ENCODE measurements around the gene PITPNB. TPM values are rescaled to one million over a fixed set of nuclear protein-coding genes. Genes with fewer than 3 reads are reported as not detected.

The PITPNB gene
- total and polyA plus RNA-seq, 4 donors = 50.7 to 162 (median 102) TPM

GRCh38 chr22:27804470-27805297 is 114.4 kb downstream of the PITPNB start:
- DNase-seq = peak; percentile 79 to 85
- intact Hi-C loops (cut with DNase I) = loop anchor here (1.0 to 10.0 kb wide), 5 partner anchors 202 to 1048 kb away; no protein-coding TSS in a partner anchor
- Histone ChIP-seq H3K4me3 (ENCODE audit: low read length in 2 of 2) (no peak overlapping the region), H3K4me1 (ENCODE audit: control insufficient read depth in 1 of 2, insufficient read depth in 2 of 2, low read length in 2 of 2) (no peaks in the 10 kb centered on the region), H3K9me3 (ENCODE audit: control insufficient read depth, low read length) (no peaks in the 10 kb centered on the region), H3K36me3 (ENCODE audit: control insufficient read depth in 1 of 2, insufficient read depth in 2 of 2, low read length in 1 of 2) (no peaks in the 10 kb centered on the region), H3K27ac (ENCODE audit: low read depth in 1 of 2, low read length in 2 of 2) (no peak overlapping the region), H3K27me3 (ENCODE audit: control insufficient read depth in 1 of 2, insufficient read depth in 2 of 2, low read length in 1 of 2) (no peaks in the 10 kb centered on the region)
- peak; percentile 47 for ATAC-seq (ENCODE audit: low FRiP score)
- WGBS, 2 donors = 43 to 51% methylated on average over 30 to 31 of the region's 31 CpGs

DNA sequence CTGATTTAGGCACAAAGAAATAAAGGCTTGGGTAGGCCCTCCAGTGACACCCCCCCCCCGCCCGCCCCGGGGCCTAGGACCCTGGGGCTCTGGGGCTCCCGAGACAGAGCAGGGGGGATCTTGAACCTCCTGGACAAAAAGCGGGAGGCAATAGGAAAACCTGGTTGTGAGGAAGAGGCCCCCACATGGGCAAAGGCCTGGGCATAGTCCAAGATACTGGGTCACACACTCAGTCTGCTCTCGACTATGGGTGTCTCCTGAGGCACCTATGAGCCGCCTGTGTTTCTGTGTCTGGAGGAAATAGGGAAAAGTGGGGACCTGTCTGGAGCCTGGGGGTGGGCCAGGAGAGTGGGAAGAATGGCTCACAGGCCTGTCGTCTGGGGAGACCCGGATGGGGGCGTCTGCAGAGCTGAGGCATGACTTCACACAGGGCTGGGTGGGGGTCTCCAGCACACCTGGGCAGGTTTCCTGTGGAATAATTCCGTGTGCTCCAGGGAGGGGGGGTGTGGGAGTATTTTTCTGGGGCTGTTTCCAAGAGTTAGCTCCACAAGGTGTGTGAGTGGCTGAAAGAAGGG is 115.1 kb downstream of the PITPNB start:
- Histone ChIP-seq H3K4me1 (ENCODE audit: control insufficient read depth in 1 of 2, insufficient read depth in 2 of 2, low read length in 2 of 2) (no peaks in the 10 kb centered on the region), H3K27ac (ENCODE audit: low read depth in 1 of 2, low read length in 2 of 2) (no peak overlapping the region), H3K36me3 (ENCODE audit: control insufficient read depth in 1 of 2, insufficient read depth in 2 of 2, low read length in 1 of 2) (no peaks in the 10 kb centered on the region), H3K9me3 (ENCODE audit: control insufficient read depth, low read length) (no peaks in the 10 kb centered on the region), H3K27me3 (ENCODE audit: control insufficient read depth in 1 of 2, insufficient read depth in 2 of 2, low read length in 1 of 2) (no peaks in the 10 kb centered on the region), H3K4me3 (ENCODE audit: low read length in 2 of 2) (no peak overlapping the region)
- 36 to 43% methylated on average over 11 of the region's 11 CpGs for WGBS, 2 donors
- intact Hi-C loops (cut with DNase I) = loop anchor here in 1 of 2 donors (1.0 to 10.0 kb wide), 4 partner anchors 202 to 1047 kb away; no protein-coding TSS in a partner anchor
- no peak for DNase-seq
- no peak for ATAC-seq (ENCODE audit: low FRiP score)

DNA sequence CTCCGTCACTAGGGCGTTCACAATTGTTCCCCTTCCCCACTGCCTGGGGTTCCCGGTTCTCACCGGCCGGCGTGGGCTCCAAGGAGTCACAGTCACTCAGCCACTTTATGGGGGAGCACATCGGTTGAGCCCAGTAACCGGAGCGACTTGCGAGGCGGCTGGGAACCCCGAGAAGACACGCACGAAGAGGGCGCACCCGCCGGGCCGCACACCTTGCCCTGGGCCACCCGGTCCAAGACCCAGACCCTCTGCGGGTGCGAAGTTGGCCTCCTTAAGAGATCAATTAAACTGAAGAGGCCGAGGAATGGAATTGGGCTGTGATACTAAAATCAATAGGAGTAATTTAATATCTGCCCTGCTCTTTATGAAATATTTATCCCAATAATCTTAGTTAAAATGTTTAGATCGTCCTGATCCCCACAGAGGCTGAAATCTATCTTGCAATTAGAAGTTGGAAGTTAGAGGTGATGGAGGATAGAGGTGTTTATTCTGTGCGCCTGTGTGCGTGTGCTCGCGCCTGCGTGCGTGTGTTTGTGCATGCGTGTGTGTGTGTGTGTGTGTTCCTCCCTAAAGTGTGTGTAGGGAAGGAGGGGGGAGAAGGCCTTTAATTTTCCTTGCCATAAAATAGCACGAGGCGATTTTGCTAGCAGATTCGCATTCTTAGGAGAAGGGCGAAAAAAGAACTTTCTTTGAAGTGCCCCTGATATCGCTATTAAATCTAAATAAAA is 116.5 kb downstream of the PITPNB start:
- WGBS, 2 donors = 19 to 23% methylated on average over 35 of the region's 35 CpGs
- ATAC-seq (ENCODE audit: low FRiP score) = no peak
- H3K4me1 ChIP-seq (ENCODE audit: control insufficient read depth in 1 of 2, insufficient read depth in 2 of 2, low read length in 2 of 2) = no peaks in the 10 kb centered on the region

More for the DNA sequence above, 116.5 kb downstream of the PITPNB start:
- peak overlapping the region; percentile 90 for H3K4me3 ChIP-seq (ENCODE audit: low read length in 2 of 2)
- H3K36me3 ChIP-seq (ENCODE audit: control insufficient read depth in 1 of 2, insufficient read depth in 2 of 2, low read length in 1 of 2) = no peaks in the 10 kb centered on the region
- no peak for DNase-seq
- H3K27ac ChIP-seq (ENCODE audit: low read depth in 1 of 2, low read length in 2 of 2) = peak overlapping the region in 1 of 2 donors; percentile 13
- no peaks in the 10 kb centered on the region for H3K9me3 ChIP-seq (ENCODE audit: control insufficient read depth, low read length)
- intact Hi-C loops (cut with DNase I) = loop anchor here in 1 of 2 donors (5.0 to 10.0 kb wide), 2 partner anchors 200 to 598 kb away; no protein-coding TSS in a partner anchor
- no peaks in the 10 kb centered on the region for H3K27me3 ChIP-seq (ENCODE audit: control insufficient read depth in 1 of 2, insufficient read depth in 2 of 2, low read length in 1 of 2)

Small RNAs within 50 kb of the gene (microRNA-seq; reads per million reads assigned to microRNA genes)
- gene MIR3199-1 (0 reads per million in 2 donors), gene MIR3199-2 (0 reads per million in 2 donors)

Other genes starting within 250 kb of the PITPNB start
- gene MN1, start 117.5 kb downstream of the PITPNB start, total RNA-seq = 10 to 100 TPM; 22.5 to 37.7 TPM
- gene MN1, start 117.5 kb downstream of the PITPNB start, polyA plus RNA-seq = 1 to 10 TPM; 2.1 to 4.2 TPM